NCI-H146 (cell line): ENCODE data around the gene ZNF655.
A peak's percentile ranks its signal among the peaks of the same experiment; 100 is the strongest.

Experiments used
- DNase-seq: peaks from one replicate; lab custom pipeline; 2025; lab: John Stamatoyannopoulos, UW

The ZNF655 gene

DNA sequence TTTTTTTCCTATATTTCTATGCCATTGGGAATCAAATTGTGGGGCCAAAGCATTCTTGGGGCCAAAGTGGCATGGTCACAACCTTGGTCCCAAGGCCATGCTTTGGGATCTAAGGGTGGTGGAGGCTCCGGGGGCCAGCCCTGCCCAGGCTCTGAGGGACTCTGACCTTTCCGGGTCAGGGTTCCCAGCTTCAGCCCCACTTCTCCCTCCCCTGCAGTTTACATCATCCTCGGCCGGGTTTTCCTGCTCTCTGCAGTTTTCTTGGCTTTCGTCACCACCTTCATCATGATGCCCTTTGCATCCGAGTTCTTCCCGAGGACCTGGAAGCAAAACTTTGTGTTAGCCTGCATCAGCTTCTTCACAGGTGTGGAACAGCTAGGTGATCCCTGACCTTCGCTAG is 48.1 kb downstream of the ZNF655 start:
- DNase-seq = no peak

DNA sequence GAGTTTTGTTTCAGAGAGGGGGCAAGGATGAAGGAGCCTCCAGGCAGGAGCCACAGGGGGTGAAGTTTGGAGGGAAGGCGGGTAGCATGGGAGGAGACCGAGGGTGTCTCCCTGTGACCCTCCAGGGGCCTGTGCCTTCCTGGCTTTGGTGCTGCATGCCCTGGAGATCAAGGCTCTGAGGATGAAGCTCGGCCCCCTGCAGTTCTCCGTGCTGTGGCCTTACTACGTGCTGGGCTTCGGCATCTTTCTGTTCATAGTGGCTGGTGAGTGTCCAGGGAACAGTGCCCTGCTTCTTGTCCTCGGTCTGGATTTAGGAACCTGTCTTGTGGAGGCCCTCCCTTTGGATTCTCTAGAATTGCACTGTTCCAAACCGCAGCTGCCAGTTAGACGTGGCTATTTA is 49.1 kb downstream of the ZNF655 start:
- no peak for DNase-seq

- DNase-seq = no peak
These were observed 56.1 kb downstream of the ZNF655 start for GRCh38 chr7:99614495-99614894.

DNA sequence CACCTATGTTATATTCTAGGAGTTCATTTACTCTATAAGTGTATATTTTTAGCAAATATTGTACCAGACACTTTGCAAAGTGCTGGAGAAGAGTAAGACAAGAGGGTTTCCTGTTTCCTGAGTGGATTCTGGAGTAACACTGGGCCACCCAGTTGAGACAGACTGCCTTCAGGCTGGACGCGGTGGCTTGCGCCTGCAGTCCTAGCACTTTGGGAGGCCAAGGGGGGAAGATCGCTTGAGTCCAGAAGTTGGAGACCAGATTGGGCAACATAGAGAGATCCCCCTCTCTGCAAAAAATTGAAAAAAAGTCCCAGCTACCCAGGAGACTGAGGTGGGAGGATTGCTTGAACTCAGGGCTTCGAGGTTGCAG is 57.5 kb downstream of the ZNF655 start:
- DNase-seq = no peak

- DNase-seq = peak; percentile 93
These were observed 58.1 kb downstream of the ZNF655 start, which contains the start of gene ZSCAN25 for GRCh38 chr7:99616359-99617191. Gene ZSCAN25 (plus strand): TSS chr7:99616946. CDS start chr7:99619607, 2,661 bp downstream.

DNA sequence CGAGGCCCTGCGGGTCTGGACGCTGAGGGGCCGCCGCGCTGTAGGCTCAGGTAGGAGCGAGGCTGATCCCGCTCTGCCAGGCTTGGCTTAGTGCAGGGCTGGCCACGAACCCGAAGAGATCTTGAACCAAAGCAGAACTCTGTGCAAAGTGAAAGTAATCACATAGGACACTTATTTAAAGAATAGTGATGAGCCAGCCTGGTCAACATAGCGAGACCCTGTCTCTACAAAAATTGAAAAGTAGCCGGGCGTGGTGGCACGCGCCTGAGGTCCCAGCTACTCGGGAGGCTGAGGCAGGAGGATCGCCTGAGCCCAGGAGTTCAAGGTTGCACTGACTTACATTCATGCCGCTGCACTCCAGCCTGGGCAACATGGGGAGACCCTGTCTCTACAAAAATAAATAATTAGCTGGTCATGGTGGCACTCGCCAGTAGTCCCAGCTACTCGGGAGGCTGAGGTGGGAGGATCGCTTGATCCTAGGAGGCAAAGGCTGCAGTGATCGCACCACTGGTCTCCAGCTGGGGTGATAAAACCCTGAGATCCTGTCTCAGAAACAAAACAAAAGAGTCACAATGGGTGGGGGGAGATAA is 58.8 kb downstream of the ZNF655 start:
- DNase-seq = no peak

GRCh38 chr7:99618726-99619125 is 60.3 kb downstream of the ZNF655 start:
- no peak for DNase-seq

- no peak for DNase-seq
These were observed 61.2 kb downstream of the ZNF655 start for GRCh38 chr7:99619571-99620130.

DNA sequence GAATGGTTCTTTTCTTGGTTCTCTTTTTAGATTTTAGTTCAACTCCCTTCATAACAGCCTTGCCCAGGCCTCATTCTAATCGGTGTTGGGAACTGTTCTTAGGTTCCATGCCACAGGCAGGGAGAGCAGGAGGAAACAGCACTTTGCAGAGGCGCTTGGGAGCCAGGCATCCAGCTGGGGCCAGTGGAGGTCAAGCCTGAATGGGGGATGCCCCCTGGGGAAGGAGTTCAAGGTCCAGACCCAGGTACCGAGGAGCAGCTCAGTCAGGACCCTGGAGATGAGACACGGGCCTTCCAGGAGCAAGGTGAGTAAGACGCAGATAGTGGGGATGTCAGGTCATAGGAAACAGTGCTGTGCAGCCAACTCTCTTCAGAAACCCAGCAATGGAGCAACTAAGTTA is 62.8 kb downstream of the ZNF655 start:
- no peak for DNase-seq

DNA sequence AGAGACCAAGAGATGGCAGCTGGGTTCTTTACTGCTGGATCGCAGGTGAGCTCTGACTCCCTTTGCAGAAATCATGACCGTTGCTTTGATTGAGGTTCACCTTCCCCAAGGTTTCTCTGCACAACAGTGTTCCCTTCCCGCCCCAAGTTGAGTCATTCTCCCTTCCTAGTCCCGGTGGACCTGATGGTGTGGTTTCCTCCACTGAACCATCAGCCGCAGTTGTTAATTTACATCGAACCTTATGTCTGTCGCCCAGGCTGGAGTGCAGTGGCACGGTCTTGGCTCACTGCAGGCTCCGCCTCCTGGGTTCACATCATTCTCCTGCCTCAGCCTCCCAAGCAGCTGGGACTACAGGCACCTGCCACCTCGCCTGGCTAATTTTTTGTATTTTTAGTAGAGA is 64.2 kb downstream of the ZNF655 start:
- no peak for DNase-seq

GRCh38 chr7:99623091-99623693 is 64.8 kb downstream of the ZNF655 start:
- DNase-seq = no peak

DNA sequence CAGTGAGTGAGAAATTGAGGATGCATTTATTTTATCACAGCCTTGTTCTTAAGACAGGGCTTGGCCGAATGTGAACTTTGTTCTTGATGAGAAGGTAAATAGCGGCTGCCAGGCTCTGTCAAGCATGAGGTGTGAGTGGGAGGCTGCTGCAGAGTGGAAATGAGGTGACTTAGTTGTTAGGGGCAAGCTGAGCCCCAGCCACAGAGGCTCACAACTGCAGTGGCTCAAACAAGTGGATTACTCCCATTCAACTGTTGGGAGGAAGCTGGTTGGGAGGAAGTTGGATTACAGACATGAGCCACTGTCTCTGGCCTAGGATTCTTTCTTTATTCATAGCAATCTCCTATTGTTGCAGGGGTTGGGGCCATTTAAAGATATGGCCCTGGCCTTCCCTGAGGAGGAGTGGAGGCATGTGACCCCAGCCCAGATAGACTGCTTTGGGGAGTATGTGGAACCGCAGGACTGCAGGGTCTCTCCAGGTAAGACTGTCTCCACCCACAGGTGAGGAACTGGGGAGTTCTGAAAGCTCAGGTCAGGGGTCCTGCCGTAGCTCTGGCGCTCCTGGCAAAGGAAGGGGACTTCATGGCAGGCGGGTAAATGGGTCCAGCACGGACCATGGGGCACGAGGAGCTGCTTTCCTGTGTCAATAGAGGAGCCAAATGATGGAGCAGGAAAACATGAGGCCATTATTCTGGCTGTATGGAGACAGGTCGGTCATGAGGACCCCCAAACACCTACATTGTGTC is 65.4 kb downstream of the ZNF655 start:
- no peak for DNase-seq

GRCh38 chr7:99624484-99624883 is 66.0 kb downstream of the ZNF655 start:
- DNase-seq = no peak

GRCh38 chr7:99625321-99625720 is 66.9 kb downstream of the ZNF655 start:
- DNase-seq = no peak

DNA sequence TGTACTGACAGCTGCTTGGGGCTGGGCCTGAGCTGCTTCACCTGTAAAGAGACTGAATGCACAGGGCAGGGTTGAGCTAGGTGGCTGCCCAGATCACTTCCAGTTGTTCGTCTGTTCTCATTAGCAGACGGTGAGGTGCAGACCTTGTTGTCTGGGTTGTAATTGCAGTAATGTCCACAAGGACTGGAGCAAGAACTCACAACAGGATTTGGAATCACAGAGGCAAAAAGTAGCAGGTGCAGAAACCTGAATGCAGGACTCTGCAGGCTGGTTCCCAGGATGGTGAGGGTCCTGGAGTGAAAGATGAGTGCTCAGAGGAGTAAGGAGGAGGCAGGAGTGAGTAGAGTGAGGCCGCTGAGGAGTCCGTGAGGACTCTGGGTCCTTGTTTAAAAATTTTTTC is 67.5 kb downstream of the ZNF655 start:
- DNase-seq = no peak
